ENCODE data around the gene ACP2. TPM values are rescaled to one million over a fixed set of nuclear protein-coding genes. Genes with fewer than 3 reads are reported as not detected.

The ACP2 gene
- total and polyA plus RNA-seq, 9 of the 15 experiments (the other 6 are each of a cell fraction or from before 2014, with no cell fraction given) = 1.9 to 20.0 (median 11.6) TPM

DNA sequence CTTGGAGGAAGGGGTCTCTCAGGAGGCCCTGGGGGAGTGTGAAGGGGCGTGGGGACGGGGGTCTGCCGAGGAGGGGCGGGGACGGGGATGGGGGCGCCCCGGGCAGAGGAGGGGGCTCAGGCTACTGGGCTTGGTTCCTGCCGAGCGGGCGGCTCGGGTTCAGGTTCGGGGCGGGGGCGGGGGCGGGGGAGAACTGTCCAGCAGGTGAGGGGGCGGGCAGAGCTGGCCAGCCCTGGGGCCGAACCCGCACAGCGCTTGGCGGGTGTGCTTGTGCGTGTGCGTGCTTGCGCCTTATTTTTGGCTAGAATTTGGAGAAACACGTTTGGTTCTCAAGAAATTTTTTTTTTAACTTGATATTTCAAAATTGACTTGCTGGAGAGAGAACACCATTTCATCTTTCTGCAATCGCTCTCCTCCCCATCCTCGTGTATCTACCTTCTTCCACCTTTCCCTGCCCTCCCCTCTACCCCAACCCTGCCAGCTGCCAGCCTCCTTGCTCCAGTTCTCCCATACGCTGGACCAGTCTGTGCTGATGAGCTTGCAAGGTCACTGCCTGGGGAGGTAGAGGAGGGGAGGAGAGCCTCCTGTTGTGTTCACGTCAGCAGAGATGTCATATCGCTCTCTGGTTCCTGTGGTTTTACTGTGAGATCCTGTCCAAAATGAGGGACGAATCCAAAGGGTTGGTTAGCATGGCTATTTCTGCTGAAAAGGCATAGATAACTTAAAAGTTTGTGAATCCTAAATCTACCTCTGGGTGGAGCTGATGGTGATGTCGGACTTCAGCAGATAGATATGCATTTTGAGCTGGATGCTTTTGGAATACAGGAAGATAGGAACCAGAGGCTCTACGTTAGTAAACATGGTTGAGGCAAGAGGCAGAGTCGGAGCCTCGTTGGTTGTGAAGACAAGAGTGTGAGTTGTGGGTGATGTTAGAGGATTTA lies 22.0 kb upstream of the ACP2 start (continued):
- TF ChIP-seq STAT6 (CRISPR knock-in tag; IDR thresholded peaks at IDR 0.05) = no peak
- no peak for TF ChIP-seq ZNF146 (CRISPR knock-in tag; IDR thresholded peaks at IDR 0.05; ENCODE audit: unreplicated experiment)
- TF ChIP-seq, protein P1, sequence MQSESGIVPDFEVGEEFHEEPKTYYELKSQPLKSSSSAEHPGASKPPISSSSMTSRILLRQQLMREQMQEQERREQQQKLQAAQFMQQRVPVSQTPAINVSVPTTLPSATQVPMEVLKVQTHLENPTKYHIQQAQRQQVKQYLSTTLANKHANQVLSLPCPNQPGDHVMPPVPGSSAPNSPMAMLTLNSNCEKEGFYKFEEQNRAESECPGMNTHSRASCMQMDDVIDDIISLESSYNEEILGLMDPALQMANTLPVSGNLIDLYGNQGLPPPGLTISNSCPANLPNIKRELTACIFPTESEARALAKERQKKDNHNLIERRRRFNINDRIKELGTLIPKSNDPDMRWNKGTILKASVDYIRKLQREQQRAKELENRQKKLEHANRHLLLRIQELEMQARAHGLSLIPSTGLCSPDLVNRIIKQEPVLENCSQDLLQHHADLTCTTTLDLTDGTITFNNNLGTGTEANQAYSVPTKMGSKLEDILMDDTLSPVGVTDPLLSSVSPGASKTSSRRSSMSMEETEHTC (IDR thresholded peaks at IDR 0.05) = no peak
- TF ChIP-seq MTF1 (CRISPR knock-in tag; IDR thresholded peaks at IDR 0.05; ENCODE audit: borderline replicate concordance) = no peak
- TF ChIP-seq, protein P2, sequence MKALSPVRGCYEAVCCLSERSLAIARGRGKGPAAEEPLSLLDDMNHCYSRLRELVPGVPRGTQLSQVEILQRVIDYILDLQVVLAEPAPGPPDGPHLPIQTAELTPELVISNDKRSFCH (CRISPR knock-in tag; IDR thresholded peaks at IDR 0.05) = no peak
- TF ChIP-seq, protein P2 (tag; IDR thresholded peaks at IDR 0.05) = no peak
- TF ChIP-seq ZNF239 (CRISPR knock-in tag; IDR thresholded peaks at IDR 0.05) = no peak
- peak; percentile 48; the same call in 1 of the 2 replicates for TF ChIP-seq HDAC2 (IDR thresholded peaks at IDR 0.05)
- TF ChIP-seq RBBP5 (IDR thresholded peaks at IDR 0.05; ENCODE audit: borderline replicate concordance, insufficient read depth, low read length, poor library complexity, severe bottlenecking) = peak; percentile 25
- TF ChIP-seq MAFF (IDR thresholded peaks at IDR 0.05; ENCODE audit: low read length) = 0 out of 2 replicates have a peak, but pooled peaks have one; percentile 8
- TF ChIP-seq ZNF830 (CRISPR knock-in tag; IDR thresholded peaks at IDR 0.05) = no peak
- TF ChIP-seq ZBTB17 (CRISPR knock-in tag; IDR thresholded peaks at IDR 0.05) = no peak
- no peak for TF ChIP-seq NCOA1 (IDR thresholded peaks at IDR 0.05; ENCODE audit: low read depth)
- TF ChIP-seq, protein P3, sequence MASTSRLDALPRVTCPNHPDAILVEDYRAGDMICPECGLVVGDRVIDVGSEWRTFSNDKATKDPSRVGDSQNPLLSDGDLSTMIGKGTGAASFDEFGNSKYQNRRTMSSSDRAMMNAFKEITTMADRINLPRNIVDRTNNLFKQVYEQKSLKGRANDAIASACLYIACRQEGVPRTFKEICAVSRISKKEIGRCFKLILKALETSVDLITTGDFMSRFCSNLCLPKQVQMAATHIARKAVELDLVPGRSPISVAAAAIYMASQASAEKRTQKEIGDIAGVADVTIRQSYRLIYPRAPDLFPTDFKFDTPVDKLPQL (IDR thresholded peaks at IDR 0.05; ENCODE audit: extremely low read depth, insufficient read length) = no peak
- TF ChIP-seq KLF16 (IDR thresholded peaks at IDR 0.05) = no peak
- peak; percentile 38; the same call in 1 of the 2 replicates for TF ChIP-seq C11orf30 (IDR thresholded peaks at IDR 0.05; ENCODE audit: low read depth)
- TF ChIP-seq ZNF133 (CRISPR knock-in tag; IDR thresholded peaks at IDR 0.05) = no peak
- TF ChIP-seq, protein P4, sequence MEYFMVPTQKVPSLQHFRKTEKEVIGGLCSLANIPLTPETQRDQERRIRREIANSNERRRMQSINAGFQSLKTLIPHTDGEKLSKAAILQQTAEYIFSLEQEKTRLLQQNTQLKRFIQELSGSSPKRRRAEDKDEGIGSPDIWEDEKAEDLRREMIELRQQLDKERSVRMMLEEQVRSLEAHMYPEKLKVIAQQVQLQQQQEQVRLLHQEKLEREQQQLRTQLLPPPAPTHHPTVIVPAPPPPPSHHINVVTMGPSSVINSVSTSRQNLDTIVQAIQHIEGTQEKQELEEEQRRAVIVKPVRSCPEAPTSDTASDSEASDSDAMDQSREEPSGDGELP (CRISPR knock-in tag; IDR thresholded peaks at IDR 0.05; ENCODE audit: borderline replicate concordance) = peak; percentile 47; the same call in 1 of the 2 replicates
- TF ChIP-seq TBP (optimal IDR thresholded peaks at IDR 0.05; ENCODE audit: low read depth, low read length) = peak; percentile 28
- 0 out of 2 replicates have a peak, but pooled peaks have one; percentile 19 for TF ChIP-seq LEF1 (IDR thresholded peaks at IDR 0.05)
- no peak for TF ChIP-seq EHMT2 (IDR thresholded peaks at IDR 0.05)
- no peak for TF ChIP-seq L3MBTL2 (IDR thresholded peaks at IDR 0.05)
- peak in 1 of 2 experiments; percentile 27; a peak in 2 of 4 replicates for TF ChIP-seq HDAC1 (IDR thresholded peaks at IDR 0.05)

All from K562 (cell line).